WTC11 (cell line): ENCODE results near the gene TACSTD2.

ENCODE experiments used
- JUN ChIP-seq: sonication (generic); formaldehyde crosslinking; IDR thresholded peaks from 2 replicates; pipeline ENCODE4 v1.8.0; 2023; ENCODE audit warnings: mild to moderate bottlenecking, missing genetic modification reagents
- NR2C2 ChIP-seq: sonication (generic); formaldehyde crosslinking; IDR thresholded peaks from 2 replicates; pipeline ENCODE4 v1.8.0; 2022; ENCODE audit warnings: mild to moderate bottlenecking, missing genetic modification reagents
- NR3C1 ChIP-seq: sonication (generic); formaldehyde crosslinking; conservative IDR thresholded peaks from 2 replicates; pipeline ENCODE4 v1.8.1; 2023; ENCODE audit warnings: low read depth, mild to moderate bottlenecking, missing genetic modification reagents
- ZNF671 ChIP-seq: fragments of 250-450 bp; sonication (Bioruptor Pico); IDR thresholded peaks from 2 replicates; pipeline ENCODE4 v1.8.0; 2021; ENCODE audit warnings: mild to moderate bottlenecking
- TF ChIP-seq, protein P1 (sequence below): fragments of 200-600 bp; IDR thresholded peaks from 2 replicates; pipeline ENCODE4 v1.8.0; 2022; ENCODE audit warnings: antibody characterized with exemption
- TF ChIP-seq, protein P2 (sequence below): sonication (generic); formaldehyde crosslinking; IDR thresholded peaks from 2 replicates; pipeline ENCODE4 v1.8.1; 2022; ENCODE audit warnings: mild to moderate bottlenecking, moderate library complexity, missing genetic modification reagents
- TF ChIP-seq, protein P3 (sequence below): sonication (generic); formaldehyde crosslinking; IDR thresholded peaks from 2 replicates; pipeline ENCODE4 v1.8.0; 2022; ENCODE audit warnings: mild to moderate bottlenecking, missing genetic modification reagents
- TF ChIP-seq, protein P4 (sequence below): sonication (generic); formaldehyde crosslinking; IDR thresholded peaks from 2 replicates; pipeline ENCODE4 v1.8.0; 2022; ENCODE audit warnings: mild to moderate bottlenecking, missing genetic modification reagents
- TF ChIP-seq, protein P5 (sequence below): sonication (generic); formaldehyde crosslinking; IDR thresholded peaks from 2 replicates; pipeline ENCODE4 v1.8.1; 2022; ENCODE audit warnings: mild to moderate bottlenecking, missing genetic modification reagents, moderate library complexity, borderline replicate concordance

DNA sequence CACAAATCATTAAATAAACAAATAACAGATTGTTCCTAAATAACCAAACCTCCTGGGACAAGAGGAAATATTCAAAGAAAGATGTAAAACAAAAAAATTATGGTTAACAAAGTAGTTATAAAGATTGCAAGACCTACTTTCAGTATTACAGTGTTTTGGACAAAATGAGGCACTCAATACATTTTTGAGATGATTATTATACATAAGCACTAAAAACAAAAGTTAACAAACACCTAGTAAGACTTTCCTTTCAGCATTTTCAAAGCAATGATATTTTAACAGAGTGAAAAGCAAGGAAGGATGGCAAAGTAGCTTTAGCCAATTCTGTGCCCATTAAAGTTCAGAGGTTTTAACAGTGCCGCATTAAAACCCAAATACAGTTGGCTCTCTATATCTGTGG lies 47.8 kb downstream of the TACSTD2 start:
- TF ChIP-seq JUN: no peak
- TF ChIP-seq ZNF671: no peak
- TF ChIP-seq, protein P1, sequence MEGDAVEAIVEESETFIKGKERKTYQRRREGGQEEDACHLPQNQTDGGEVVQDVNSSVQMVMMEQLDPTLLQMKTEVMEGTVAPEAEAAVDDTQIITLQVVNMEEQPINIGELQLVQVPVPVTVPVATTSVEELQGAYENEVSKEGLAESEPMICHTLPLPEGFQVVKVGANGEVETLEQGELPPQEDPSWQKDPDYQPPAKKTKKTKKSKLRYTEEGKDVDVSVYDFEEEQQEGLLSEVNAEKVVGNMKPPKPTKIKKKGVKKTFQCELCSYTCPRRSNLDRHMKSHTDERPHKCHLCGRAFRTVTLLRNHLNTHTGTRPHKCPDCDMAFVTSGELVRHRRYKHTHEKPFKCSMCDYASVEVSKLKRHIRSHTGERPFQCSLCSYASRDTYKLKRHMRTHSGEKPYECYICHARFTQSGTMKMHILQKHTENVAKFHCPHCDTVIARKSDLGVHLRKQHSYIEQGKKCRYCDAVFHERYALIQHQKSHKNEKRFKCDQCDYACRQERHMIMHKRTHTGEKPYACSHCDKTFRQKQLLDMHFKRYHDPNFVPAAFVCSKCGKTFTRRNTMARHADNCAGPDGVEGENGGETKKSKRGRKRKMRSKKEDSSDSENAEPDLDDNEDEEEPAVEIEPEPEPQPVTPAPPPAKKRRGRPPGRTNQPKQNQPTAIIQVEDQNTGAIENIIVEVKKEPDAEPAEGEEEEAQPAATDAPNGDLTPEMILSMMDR: no peak
- TF ChIP-seq, protein P2, sequence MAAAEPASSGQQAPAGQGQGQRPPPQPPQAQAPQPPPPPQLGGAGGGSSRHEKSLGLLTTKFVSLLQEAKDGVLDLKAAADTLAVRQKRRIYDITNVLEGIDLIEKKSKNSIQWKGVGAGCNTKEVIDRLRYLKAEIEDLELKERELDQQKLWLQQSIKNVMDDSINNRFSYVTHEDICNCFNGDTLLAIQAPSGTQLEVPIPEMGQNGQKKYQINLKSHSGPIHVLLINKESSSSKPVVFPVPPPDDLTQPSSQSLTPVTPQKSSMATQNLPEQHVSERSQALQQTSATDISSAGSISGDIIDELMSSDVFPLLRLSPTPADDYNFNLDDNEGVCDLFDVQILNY (CRISPR knock-in tag): no peak
- TF ChIP-seq, protein P3, sequence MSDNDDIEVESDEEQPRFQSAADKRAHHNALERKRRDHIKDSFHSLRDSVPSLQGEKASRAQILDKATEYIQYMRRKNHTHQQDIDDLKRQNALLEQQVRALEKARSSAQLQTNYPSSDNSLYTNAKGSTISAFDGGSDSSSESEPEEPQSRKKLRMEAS (CRISPR knock-in tag): no peak
- TF ChIP-seq, protein P4, sequence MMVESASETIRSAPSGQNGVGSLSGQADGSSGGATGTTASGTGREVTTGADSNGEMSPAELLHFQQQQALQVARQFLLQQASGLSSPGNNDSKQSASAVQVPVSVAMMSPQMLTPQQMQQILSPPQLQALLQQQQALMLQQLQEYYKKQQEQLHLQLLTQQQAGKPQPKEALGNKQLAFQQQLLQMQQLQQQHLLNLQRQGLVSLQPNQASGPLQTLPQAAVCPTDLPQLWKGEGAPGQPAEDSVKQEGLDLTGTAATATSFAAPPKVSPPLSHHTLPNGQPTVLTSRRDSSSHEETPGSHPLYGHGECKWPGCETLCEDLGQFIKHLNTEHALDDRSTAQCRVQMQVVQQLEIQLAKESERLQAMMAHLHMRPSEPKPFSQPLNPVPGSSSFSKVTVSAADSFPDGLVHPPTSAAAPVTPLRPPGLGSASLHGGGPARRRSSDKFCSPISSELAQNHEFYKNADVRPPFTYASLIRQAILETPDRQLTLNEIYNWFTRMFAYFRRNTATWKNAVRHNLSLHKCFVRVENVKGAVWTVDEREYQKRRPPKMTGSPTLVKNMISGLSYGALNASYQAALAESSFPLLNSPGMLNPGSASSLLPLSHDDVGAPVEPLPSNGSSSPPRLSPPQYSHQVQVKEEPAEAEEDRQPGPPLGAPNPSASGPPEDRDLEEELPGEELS: no peak
- no peak for TF ChIP-seq NR2C2 (CRISPR knock-in tag)
- no peak for TF ChIP-seq NR3C1
- TF ChIP-seq, protein P5, sequence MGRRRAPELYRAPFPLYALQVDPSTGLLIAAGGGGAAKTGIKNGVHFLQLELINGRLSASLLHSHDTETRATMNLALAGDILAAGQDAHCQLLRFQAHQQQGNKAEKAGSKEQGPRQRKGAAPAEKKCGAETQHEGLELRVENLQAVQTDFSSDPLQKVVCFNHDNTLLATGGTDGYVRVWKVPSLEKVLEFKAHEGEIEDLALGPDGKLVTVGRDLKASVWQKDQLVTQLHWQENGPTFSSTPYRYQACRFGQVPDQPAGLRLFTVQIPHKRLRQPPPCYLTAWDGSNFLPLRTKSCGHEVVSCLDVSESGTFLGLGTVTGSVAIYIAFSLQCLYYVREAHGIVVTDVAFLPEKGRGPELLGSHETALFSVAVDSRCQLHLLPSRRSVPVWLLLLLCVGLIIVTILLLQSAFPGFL (CRISPR knock-in tag): no peak
